Measurements from ENCODE around the gene MYO9B. TPM values are rescaled to one million over a fixed set of nuclear protein-coding genes. Genes with fewer than 3 reads are reported as not detected.
"Not testable (repeated sequence)": the region's sequence is repeated elsewhere in the genome, so short reads cannot be mapped to it uniquely, and the experiment has no call there.

The MYO9B gene
- total RNA-seq, 1 donor from 2014 or later, result 100 TPM

- Histone ChIP-seq H3K27me3 (no peaks in the 10 kb centered on the region), H3K9me3 (no peaks in the 10 kb centered on the region), H3K36me3 (no peaks in the 10 kb centered on the region), H3K27ac (peak overlapping the region; percentile 99), H3K4me1 (peaks cover 32% of the 10 kb centered on the region), H3K4me3 (peak overlapping the region; percentile 13 to 27)
- intact Hi-C loops (cut with DNase I), result loop anchor here (10.0 kb wide), 1 partner anchor 60 kb away; the partner anchor contains the start of genes HAUS8 and MYO9B
- DNase-seq (ENCODE audit: extremely low spot score in 2 of 2), result peak in 1 of 2 donors; percentile 94
- TF ChIP-seq POLR2AphosphoS5 (IDR thresholded peaks at IDR 0.05; ENCODE audit: insufficient read depth in 1 of 2, low read depth in 1 of 2), result peak; percentile 86
- TF ChIP-seq, protein P1, sequence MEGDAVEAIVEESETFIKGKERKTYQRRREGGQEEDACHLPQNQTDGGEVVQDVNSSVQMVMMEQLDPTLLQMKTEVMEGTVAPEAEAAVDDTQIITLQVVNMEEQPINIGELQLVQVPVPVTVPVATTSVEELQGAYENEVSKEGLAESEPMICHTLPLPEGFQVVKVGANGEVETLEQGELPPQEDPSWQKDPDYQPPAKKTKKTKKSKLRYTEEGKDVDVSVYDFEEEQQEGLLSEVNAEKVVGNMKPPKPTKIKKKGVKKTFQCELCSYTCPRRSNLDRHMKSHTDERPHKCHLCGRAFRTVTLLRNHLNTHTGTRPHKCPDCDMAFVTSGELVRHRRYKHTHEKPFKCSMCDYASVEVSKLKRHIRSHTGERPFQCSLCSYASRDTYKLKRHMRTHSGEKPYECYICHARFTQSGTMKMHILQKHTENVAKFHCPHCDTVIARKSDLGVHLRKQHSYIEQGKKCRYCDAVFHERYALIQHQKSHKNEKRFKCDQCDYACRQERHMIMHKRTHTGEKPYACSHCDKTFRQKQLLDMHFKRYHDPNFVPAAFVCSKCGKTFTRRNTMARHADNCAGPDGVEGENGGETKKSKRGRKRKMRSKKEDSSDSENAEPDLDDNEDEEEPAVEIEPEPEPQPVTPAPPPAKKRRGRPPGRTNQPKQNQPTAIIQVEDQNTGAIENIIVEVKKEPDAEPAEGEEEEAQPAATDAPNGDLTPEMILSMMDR (IDR thresholded peaks at IDR 0.05), result no peak
- TF ChIP-seq POLR2A (IDR thresholded peaks at IDR 0.05), result peak in 1 of 2 donors; percentile 27
Observed at GRCh38 chr19:17135001-17135853, 59.6 kb downstream of the MYO9B start.

DNA sequence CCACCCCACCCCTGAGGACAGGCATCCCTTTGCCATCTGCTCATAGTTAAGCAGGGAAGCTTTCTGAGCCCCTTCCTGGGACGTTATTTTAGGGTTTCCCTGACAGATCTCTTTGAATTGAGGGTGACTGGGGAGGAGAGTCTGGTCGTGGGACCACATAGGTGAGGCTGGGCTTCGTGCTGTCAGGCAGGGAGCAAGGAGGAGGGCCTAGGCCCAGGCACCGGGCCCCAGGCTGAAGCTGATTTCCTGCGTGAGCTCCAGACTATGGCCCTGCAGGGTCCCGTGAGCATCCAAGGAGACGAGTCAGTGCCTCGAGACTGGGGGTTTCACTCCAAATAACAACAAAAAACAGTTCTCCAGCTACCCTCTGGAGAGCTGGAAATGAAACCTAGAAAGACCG lies 60.4 kb downstream of the MYO9B start:
- TF ChIP-seq POLR2A (IDR thresholded peaks at IDR 0.05) (no peak), POLR2AphosphoS5 (IDR thresholded peaks at IDR 0.05; ENCODE audit: insufficient read depth in 1 of 2, low read depth in 1 of 2) (no peak)
- TF ChIP-seq, protein P1 (IDR thresholded peaks at IDR 0.05), result no peak
- no peaks in the 10 kb centered on the region for H3K27me3 ChIP-seq
- intact Hi-C loops (cut with DNase I), result loop anchor here (10.0 kb wide), 1 partner anchor 61 kb away; the partner anchor contains the start of genes HAUS8 and MYO9B
- peak overlapping the region; percentile 99 for H3K27ac ChIP-seq
- no peaks in the 10 kb centered on the region for H3K36me3 ChIP-seq
- H3K9me3 ChIP-seq, result no peaks in the 10 kb centered on the region
- H3K4me1 ChIP-seq, result peaks cover 32% of the 10 kb centered on the region
- H3K4me3 ChIP-seq, result peak overlapping the region; percentile 13 to 27
- DNase-seq (ENCODE audit: extremely low spot score in 2 of 2), result no peak

DNA sequence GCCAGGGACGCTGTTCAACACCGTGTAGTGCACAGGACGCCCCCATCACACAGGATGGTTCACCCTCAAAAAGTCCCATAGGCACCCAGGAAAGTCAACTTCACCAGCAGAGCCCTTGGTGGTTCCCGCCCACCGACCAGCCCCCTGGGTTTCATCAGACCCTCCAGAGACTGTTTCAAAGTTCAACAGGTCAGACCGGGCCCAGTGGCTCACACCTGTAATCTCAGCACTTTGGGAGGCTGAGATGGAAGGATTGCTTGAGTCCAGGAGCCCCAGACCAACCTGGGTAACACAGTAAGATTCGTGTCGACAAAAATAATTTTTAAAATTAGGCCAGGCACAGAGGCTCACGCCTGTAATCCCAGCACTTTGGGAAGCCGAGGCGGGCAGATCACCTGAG lies 61.0 kb downstream of the MYO9B start:
- Histone ChIP-seq H3K4me1 (peaks cover 32% of the 10 kb centered on the region), H3K4me3 (no peak overlapping the region), H3K36me3 (no peaks in the 10 kb centered on the region), H3K27me3 (no peaks in the 10 kb centered on the region), H3K27ac (peak overlapping the region; percentile 99), H3K9me3 (no peaks in the 10 kb centered on the region)
- intact Hi-C loops (cut with DNase I), result loop anchor here (10.0 kb wide), 1 partner anchor 62 kb away; the partner anchor contains the start of genes HAUS8 and MYO9B
- DNase-seq (ENCODE audit: extremely low spot score in 2 of 2), result no peak
- TF ChIP-seq POLR2AphosphoS5 (IDR thresholded peaks at IDR 0.05; ENCODE audit: insufficient read depth in 1 of 2, low read depth in 1 of 2) (no peak), POLR2A (IDR thresholded peaks at IDR 0.05) (no peak)
- TF ChIP-seq, protein P1 (IDR thresholded peaks at IDR 0.05), result no peak

GRCh38 chr19:17137417-17137816 lies 61.8 kb downstream of the MYO9B start:
- no peak for TF ChIP-seq POLR2AphosphoS5 (IDR thresholded peaks at IDR 0.05; ENCODE audit: insufficient read depth in 1 of 2, low read depth in 1 of 2)
- TF ChIP-seq, protein P1 (IDR thresholded peaks at IDR 0.05), result no peak
- TF ChIP-seq POLR2A (IDR thresholded peaks at IDR 0.05), result no peak
- Histone ChIP-seq H3K4me3 (no peak overlapping the region), H3K27me3 (no peaks in the 10 kb centered on the region), H3K27ac (peak overlapping the region; percentile 99), H3K36me3 (peaks cover 0 to 3% of the 10 kb centered on the region in 2 donors), H3K9me3 (no peaks in the 10 kb centered on the region), H3K4me1 (peaks cover 32% of the 10 kb centered on the region)
- intact Hi-C loops (cut with DNase I), result loop anchor here (10.0 kb wide), 1 partner anchor 63 kb away; the partner anchor contains the start of genes HAUS8 and MYO9B
- DNase-seq (ENCODE audit: extremely low spot score in 2 of 2), result no peak

GRCh38 chr19:17138052-17138846 lies 62.7 kb downstream of the MYO9B start:
- H3K9me3 ChIP-seq; H3K36me3 ChIP-seq; H3K4me3 ChIP-seq; H3K27ac ChIP-seq; H3K27me3 ChIP-seq; DNase-seq (ENCODE audit: extremely low spot score in 2 of 2): not testable (repeated sequence)
- peaks cover 32% of the 10 kb centered on the region for H3K4me1 ChIP-seq
- intact Hi-C loops (cut with DNase I), result loop anchor here (10.0 kb wide), 1 partner anchor 63 kb away; the partner anchor contains the start of genes HAUS8 and MYO9B

Data from vagina (tissue), 2 donors.